ENCODE data around the gene SEMA5B.
A peak's percentile ranks its signal among the peaks of the same experiment; 100 is the strongest.

The SEMA5B gene

GRCh38 chr3:122991236-122991985, 36.2 kb downstream of the SEMA5B start:
- DNase-seq = no peak

GRCh38 chr3:122989856-122990575, 37.5 kb downstream of the SEMA5B start:
- no peak for DNase-seq

- no peak for DNase-seq
Observed at GRCh38 chr3:122988508-122988907, 39.1 kb downstream of the SEMA5B start.

GRCh38 chr3:122987736-122988319, 39.7 kb downstream of the SEMA5B start:
- no peak for DNase-seq

- no peak for DNase-seq
Observed at GRCh38 chr3:122987231-122987630, 40.3 kb downstream of the SEMA5B start.

GRCh38 chr3:122986693-122987179, 40.8 kb downstream of the SEMA5B start:
- no peak for DNase-seq

- no peak for DNase-seq
Observed at GRCh38 chr3:122985539-122985938, 42.0 kb downstream of the SEMA5B start.

- DNase-seq = no peak
Observed at GRCh38 chr3:122984650-122985049, 42.9 kb downstream of the SEMA5B start.

GRCh38 chr3:122984007-122984406, 43.6 kb downstream of the SEMA5B start:
- DNase-seq = no peak

GRCh38 chr3:122982216-122983185, 45.1 kb downstream of the SEMA5B start:
- DNase-seq = no peak

- DNase-seq = no peak
Observed at GRCh38 chr3:122979211-122979610, 48.4 kb downstream of the SEMA5B start.

- DNase-seq = no peak
Observed at GRCh38 chr3:122978569-122978968, 49.0 kb downstream of the SEMA5B start.

- DNase-seq = no peak
Observed at GRCh38 chr3:122977746-122978466, 49.7 kb downstream of the SEMA5B start.

- peak; percentile 60 for DNase-seq
Observed at GRCh38 chr3:122975924-122976293, 51.7 kb downstream of the SEMA5B start.

GRCh38 chr3:122975163-122975923, 52.2 kb downstream of the SEMA5B start:
- no peak for DNase-seq

- no peak for DNase-seq
Observed at GRCh38 chr3:122974764-122975162, 52.8 kb downstream of the SEMA5B start.

GRCh38 chr3:122973893-122974615, 53.5 kb downstream of the SEMA5B start:
- no peak for DNase-seq

- no peak for DNase-seq
Observed at GRCh38 chr3:122972141-122972540, 55.4 kb downstream of the SEMA5B start.

- no peak for DNase-seq
Observed at GRCh38 chr3:122969585-122970469, 57.7 kb downstream of the SEMA5B start.

Measured in GDM1 (cell line).